MM.1S (cell line): ENCODE data around the gene C10orf95.

ENCODE experiments used
- EZH2 ChIP-seq: fragments of 300-600 bp; sonication (generic); optimal IDR thresholded peaks from 2 replicates; pipeline ENCODE3; 2017; ENCODE audit warnings: low read depth, mild to moderate bottlenecking, antibody characterized with exemption, low read length, mixed read lengths
- EZH2phosphoT487 ChIP-seq: fragments of 300-600 bp; sonication (generic); IDR thresholded peaks from 2 replicates; pipeline ENCODE4 v1.6.1; 2018; ENCODE audit warnings: antibody characterized with exemption, low read length
- TF ChIP-seq, protein P1 (sequence below): fragments of 300-600 bp; sonication (generic); IDR thresholded peaks from 2 replicates; pipeline ENCODE4 v1.5.1; 2016; ENCODE audit warnings: antibody characterized with exemption, low read length, mixed read lengths

DNA sequence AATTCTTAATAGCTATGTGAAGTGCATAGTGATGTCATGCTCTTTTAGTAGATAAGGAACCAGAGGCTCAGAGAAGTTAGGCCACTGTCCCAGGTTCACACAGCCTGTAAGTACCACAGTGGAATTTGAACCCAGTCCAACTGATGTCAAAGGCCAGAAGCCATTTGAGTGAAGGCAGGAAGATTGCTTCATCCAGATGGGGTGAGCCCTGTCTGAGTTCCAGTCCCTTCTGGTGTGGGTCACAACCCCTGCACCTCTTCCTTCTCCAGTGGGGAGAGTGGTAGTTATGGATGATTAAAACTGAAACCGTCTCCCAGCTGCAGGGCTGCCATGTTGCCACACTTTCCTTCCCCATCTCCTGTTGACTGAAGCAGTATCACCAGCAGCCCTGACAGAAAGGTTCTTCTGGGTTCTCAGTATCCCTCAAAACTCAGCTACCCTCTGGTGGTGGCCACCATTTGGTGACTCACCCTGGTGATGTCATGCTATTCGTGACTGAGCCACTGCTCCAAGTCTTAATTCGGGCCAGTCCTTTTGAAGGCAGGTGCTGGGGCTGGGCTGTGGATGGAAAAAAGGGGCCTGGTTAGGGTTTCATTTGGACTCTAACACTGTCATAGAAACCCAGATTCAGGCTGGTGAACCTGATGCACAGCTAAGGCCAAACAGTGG, 1.5 kb upstream of the C10orf95 start:
- TF ChIP-seq, protein P1, sequence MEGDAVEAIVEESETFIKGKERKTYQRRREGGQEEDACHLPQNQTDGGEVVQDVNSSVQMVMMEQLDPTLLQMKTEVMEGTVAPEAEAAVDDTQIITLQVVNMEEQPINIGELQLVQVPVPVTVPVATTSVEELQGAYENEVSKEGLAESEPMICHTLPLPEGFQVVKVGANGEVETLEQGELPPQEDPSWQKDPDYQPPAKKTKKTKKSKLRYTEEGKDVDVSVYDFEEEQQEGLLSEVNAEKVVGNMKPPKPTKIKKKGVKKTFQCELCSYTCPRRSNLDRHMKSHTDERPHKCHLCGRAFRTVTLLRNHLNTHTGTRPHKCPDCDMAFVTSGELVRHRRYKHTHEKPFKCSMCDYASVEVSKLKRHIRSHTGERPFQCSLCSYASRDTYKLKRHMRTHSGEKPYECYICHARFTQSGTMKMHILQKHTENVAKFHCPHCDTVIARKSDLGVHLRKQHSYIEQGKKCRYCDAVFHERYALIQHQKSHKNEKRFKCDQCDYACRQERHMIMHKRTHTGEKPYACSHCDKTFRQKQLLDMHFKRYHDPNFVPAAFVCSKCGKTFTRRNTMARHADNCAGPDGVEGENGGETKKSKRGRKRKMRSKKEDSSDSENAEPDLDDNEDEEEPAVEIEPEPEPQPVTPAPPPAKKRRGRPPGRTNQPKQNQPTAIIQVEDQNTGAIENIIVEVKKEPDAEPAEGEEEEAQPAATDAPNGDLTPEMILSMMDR: no peak
- TF ChIP-seq EZH2phosphoT487 (no peak), EZH2 (no peak)
